ENCODE measurements around the gene EBF4. TPM values are rescaled to one million over a fixed set of nuclear protein-coding genes. Genes with fewer than 3 reads are reported as not detected.
"Not testable (repeated sequence)": the region's sequence is repeated elsewhere in the genome, so short reads cannot be mapped to it uniquely, and the experiment has no call there.

The EBF4 gene
- total RNA-seq, 1 experiment from 2014 or later = 0.06 TPM

GRCh38 chr20:2672446-2672845 lies 20.1 kb upstream of the EBF4 start:
- DNase-seq (ENCODE audit: low read depth) = no peak

- DNase-seq (ENCODE audit: low read depth) = no peak
Observed at GRCh38 chr20:2673453-2673852, 19.1 kb upstream of the EBF4 start.

DNA sequence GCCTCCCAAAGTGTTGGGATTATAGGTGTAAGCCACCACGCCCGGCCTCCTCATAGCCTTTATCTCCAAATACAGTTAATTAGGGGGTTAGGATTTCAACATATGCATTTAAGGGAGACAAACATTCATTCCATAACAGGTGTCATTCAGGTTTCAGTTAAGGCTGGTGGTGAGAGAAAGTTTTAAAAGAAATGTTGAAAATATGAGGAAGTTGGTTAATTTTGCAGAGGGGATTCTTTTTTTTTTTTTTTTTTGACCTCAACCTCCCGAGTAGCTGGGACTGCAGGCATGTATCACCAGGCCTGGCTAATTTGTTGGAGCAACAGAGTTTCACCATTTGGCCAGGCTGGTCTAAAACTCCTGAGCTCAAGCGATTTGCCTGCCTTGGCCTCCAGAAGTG lies 12.5 kb upstream of the EBF4 start:
- no peak for DNase-seq (ENCODE audit: low read depth)

- DNase-seq (ENCODE audit: low read depth) = not testable (repeated sequence)
Observed at GRCh38 chr20:2682040-2682439, 10.5 kb upstream of the EBF4 start.

GRCh38 chr20:2684817-2685216 lies 7.8 kb upstream of the EBF4 start:
- not testable (repeated sequence) for DNase-seq (ENCODE audit: low read depth)

- DNase-seq (ENCODE audit: low read depth) = no peak
Observed at GRCh38 chr20:2687514-2687913, 5.1 kb upstream of the EBF4 start.

DNA sequence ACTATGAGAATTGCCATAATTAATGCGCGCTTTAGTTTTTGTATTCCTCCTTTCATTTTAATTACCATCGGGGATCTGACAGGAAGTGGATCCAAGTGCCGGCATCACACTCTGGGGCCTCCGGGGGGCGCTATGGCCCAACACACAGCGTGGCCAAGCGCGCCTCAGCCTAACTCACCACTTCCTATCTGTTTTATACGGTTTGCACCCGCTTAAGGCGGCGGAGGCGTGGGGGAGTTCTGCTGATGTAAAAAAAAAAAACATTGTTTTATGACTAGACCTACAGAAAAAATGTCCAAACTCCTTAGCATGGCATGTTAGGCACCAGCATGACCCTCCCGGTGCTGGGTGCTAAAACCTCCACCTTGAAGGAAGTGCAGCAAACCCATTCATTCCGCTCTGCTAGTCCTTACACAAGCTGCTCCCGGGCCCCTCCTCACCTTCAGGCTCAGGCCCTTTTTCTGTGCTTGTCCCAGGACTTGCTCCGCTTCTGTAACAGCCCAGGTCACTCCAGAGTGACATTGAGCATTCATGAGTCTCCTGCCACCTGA lies 4.5 kb upstream of the EBF4 start:
- peak; percentile 14 for DNase-seq (ENCODE audit: low read depth)

DNA sequence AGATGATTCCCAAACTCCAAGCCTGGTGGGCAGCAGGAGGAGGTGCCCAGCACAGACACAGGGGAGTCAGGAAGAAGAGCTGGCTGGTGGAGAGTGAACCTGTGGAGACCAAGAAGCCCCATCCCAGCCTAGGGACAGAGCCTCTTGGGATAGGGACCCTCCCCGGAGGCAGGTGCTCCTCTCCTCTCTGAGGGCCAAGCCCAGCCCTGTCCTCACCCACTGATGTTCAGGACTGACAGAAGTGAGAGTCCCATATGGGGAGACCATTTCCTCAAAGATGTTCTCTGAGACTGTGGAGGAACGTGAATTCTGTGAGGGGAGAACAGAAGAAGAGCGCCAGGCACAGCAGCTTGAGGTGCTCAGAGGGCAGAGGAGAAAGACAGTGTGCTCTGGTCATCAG lies 2.4 kb upstream of the EBF4 start:
- no peak for DNase-seq (ENCODE audit: low read depth)

GRCh38 chr20:2690718-2691117 lies 1.9 kb upstream of the EBF4 start:
- no peak for DNase-seq (ENCODE audit: low read depth)

DNA sequence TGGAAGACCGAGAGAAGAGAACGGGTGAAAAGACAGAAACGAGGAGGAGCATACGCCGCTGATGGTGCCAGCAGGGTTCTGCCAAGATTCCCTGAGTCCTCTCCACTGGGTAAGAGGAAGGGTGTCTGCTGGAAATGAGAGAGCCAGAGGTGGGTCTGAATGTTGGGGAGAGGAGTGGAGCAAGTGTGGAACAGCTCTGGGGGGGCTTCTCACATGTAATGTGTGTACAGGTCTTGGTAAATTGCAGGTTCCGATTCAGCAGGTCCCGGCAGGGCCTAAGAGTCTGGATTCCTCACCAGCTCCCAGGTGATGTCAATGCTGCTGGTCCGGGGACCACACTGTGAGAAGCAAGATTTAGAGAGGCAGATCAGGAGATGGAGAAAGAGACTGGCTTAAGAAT lies 1.5 kb upstream of the EBF4 start:
- DNase-seq (ENCODE audit: low read depth) = no peak

GRCh38 chr20:2691663-2692035 lies 931 bp upstream of the EBF4 start:
- DNase-seq (ENCODE audit: low read depth) = no peak

DNA sequence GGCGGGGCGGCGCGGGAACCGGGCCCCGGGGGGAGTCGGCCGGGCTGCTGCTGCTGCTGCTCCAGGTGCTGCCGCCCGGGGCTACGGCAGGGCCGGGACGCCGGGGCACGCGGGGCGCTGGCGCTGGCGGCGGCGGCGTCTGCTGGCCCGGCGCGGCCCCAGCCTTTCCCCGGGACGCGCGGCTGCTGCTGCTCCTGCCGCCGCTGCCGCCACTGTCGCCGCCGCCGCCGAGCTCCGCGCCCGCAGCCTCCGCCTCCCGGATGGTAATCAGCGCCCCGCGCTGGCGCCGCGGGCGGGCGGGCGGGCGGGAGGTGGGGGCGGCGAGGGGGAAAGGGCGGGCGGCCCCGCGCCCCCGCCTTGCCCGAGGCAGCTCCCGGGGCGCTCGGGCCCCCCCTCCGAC lies 306 bp downstream of the EBF4 start:
- no peak for DNase-seq (ENCODE audit: low read depth)

DNA sequence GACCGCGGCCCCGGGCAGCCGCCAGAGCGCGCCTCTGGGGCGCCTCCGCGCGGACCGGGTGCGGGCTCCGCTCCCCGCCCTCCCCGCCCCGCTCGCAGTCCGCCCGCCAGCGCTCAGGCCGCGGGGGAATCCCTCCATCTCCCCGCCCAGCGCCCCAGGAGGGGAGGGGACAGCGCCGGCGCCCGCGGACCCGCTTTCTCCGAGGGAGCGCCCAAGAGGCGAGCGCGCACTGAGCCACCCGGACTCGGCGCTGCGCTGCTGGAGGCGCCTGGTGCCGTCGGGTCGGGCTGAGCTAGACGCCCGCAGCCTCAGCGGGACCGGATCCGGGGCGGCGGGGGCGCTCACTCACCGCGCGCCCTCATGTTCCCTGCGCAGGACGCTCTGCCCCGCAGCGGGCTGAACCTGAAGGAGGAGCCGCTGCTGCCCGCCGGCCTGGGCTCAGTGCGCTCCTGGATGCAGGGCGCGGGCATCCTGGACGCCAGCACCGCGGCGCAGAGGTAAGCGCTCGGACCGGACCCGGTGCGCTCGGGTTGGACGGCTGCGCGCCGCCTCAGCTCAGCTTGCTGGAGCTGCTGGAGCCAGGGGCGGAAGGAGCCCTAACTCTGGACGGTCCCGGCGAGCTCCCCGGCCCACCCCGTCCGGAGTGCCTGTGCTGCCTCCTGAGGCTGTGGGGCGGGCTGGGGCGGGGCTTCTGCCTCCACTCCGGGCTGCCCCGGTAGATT lies 867 bp downstream of the EBF4 start:
- DNase-seq (ENCODE audit: low read depth) = no peak

DNA sequence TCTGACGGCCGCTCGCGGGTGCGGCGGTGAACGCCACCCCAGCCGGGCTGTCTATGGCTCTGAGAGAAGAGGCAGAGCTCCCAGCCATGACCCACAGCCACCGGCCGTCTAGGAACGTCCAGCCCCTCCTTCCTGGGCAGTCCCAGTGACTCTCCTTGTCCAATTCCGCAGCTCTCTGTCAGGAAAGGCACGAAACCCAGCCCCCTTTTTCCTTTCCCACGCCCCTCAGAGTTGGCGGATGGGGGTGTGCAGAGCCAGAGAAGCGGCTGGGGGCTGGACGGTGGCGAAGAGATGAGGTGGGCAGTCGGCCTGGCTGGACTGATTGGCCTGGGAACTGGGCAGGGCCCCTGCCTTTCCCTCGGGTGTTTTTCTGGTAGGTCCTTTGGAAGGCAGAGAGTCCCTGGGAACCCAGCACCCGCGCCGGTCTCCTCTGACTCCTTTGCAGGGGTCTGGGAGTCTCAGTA lies 1.5 kb downstream of the EBF4 start:
- DNase-seq (ENCODE audit: low read depth) = no peak

- DNase-seq (ENCODE audit: low read depth) = no peak
Observed at GRCh38 chr20:2694519-2694918, 1.9 kb downstream of the EBF4 start.

DNA sequence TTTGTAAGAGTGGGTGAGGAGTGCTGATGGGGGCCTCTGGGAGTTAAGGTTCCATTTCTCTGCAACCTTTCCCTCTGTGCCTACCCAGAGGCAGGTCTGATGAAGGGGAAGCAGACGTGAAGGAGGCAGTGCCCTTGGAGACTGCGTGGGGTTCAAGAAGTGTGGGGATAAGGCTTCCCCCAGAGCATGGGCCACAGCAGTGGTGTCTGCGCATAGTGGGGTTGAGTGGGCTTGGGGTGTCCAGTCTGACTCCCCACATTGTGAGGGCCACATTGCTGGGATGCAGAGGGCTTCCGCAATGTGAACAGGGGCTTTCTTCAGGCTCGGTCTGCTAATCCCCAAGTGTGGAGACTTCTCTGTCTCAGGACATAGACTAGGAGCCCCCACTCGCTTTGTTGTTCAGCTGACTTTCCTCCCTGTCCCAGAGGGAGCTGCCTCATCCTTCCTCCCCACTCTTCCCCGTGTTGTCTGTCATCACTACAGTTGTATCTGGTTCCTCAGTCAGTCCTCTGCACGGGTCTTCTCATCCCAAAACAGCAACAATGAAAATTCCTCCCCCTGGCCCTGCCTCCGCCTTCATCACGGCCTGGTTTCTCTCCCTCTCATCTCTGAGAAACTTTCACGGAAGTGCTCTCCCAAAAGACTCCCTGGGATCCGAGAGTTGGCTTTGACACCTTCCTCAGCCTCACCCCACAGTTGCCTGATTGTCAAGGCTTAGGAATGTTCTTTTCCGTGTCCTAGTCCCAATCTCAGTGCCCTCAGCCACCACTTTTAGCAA lies 2.8 kb downstream of the EBF4 start:
- no peak for DNase-seq (ENCODE audit: low read depth)

- not testable (repeated sequence) for DNase-seq (ENCODE audit: low read depth)
Observed at GRCh38 chr20:2695984-2696525, 3.5 kb downstream of the EBF4 start.

DNA sequence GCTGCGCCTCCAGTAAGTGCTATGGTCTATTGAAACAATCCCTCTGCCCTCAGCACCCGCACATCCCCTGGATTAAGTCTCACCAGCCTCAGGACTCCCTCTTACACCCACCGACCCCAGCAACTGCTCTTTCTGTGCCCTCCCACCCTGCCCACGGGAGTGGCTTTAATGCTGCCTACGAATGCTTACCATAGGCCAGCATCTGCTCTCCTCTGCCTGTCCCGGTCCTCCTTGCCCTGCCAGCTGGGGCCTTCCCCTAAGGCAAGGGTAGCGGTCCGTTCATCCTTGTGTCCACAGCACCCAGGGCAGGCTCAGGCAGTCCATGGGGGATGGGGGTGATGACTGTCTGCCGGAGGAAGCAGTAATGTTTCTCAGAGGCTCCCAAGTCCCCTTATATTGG lies 4.1 kb downstream of the EBF4 start:
- no peak for DNase-seq (ENCODE audit: low read depth)

GRCh38 chr20:2697768-2698167 lies 5.2 kb downstream of the EBF4 start:
- no peak for DNase-seq (ENCODE audit: low read depth)

DNA sequence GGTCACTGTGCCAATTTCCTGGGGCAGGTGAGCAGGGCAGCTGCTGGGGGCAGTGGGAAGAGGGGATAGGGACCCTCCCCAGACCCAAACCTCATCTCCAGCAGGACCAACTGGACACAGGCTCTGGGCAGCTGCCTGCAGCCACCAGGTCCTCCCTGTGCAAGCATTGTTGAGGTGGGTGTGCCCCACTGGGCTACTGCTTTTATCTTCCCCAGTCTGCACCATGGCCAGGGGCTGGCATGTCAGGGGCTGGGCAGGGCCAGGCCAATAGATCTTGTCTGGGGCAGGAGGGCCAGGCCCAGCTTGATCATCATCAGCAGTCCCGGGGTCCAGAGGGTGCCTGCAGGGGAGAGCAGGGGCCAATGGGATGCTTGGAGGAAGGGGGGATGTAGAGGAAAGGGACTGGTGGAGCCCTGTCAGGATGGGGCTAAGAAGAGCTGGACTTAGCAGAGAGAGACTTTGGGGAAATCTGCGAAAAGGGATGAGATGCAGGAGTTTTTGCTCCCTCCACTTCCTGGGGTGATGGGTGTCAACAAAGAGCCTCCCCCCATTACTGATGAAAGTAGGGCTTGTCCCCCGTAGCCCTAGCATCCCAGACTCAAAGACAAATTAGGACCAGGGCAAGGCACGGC lies 5.7 kb downstream of the EBF4 start:
- DNase-seq (ENCODE audit: low read depth) = no peak

GRCh38 chr20:2698912-2699311 lies 6.3 kb downstream of the EBF4 start:
- DNase-seq (ENCODE audit: low read depth) = no peak

DNA sequence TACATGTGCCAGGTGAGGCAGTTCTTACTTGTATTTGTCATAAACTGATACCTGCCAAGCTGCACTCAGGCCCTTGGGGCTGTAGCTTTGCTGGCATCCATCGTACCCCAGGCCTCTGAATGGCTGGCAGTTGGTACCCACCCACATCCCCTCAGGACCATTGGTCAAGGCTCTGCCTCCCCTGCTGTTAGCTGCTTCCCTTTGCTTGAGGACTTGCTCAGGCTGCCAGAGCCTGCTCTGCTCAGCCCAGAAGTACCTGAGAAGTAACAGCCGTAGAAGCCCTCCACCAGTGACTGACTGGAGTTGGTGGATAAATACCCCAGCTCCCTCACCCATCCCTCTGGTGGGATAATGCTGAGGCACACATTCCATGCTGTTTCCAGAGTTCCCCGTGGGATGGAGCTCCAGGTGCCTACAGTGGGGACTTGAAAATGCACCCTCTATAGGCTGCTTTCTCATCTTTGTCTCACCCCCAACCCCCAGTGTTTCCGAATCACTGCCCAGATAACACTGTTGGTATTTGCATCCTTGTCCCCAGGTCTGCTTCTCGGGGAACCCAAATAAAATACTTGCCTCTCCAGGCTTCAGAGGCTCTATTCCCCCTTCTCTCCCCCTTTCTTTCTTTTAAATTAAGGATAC lies 7.3 kb downstream of the EBF4 start:
- no peak for DNase-seq (ENCODE audit: low read depth)
